Measurements from ENCODE around the gene SH3PXD2B. TPM values are rescaled to one million over a fixed set of nuclear protein-coding genes. Genes with fewer than 3 reads are reported as not detected.

The SH3PXD2B gene
- total and polyA plus RNA-seq, 2 of the 4 experiments (the other 2 are of a cell fraction): 8.2 to 14.4 TPM

DNA sequence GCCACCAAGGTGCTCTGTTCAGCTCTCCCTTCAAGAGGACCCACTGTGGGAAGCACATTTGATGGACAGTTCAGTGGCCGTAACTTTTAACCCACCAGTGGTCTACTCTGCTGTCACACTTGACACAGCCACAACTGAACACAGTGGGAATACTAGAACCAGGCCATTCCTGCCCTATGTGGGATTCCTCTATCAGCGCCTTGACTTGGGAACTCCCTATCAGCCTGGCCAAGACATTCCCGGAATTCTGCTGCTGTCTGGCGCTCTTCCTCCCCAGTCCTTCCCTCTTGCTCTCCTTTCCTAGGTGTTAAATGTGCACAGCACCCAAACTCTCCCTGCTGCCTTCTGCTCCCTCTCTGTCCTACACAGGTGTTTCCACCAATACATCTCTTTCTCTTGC lies 23.1 kb upstream of the SH3PXD2B start:
- Histone ChIP-seq H2AK5ac (ENCODE audit: low read depth, low read length) (no peak overlapping the region), H3K23ac (ENCODE audit: low read depth, low read length) (no peak overlapping the region), H4K5ac (ENCODE audit: low read depth, low read length) (no peak overlapping the region), H3K4me3 (ENCODE audit: insufficient read depth, low read depth, low read length) (no peak overlapping the region), H2BK15ac (ENCODE audit: low read depth, low read length) (no peak overlapping the region), H3K79me1 (ENCODE audit: low read depth in 1 of 2, low read length in 2 of 2) (no peaks in the 10 kb centered on the region), H3K18ac (ENCODE audit: low read depth, low read length) (no peak overlapping the region), H3K4me2 (ENCODE audit: low read depth, low read length) (no peak overlapping the region), H2BK20ac (ENCODE audit: low read depth, low read length) (no peak overlapping the region), H3K4ac (ENCODE audit: low read depth, low read length) (no peak overlapping the region), H3K9ac (ENCODE audit: low read depth, low read length) (no peak overlapping the region), H2BK5ac (ENCODE audit: low read depth, low read length, poor library complexity, severe bottlenecking) (no peak overlapping the region), H2AK9ac (replicated peaks; ENCODE audit: low read depth, low read length, poor library complexity) (no peak overlapping the region), H4K20me1 (ENCODE audit: insufficient read depth, low read length) (no peaks in the 10 kb centered on the region), H4K91ac (ENCODE audit: insufficient read depth, low read depth, low read length) (no peak overlapping the region), H4K8ac (ENCODE audit: low read depth in 2 of 2, low read length in 2 of 2) (no peak overlapping the region), H2BK120ac (ENCODE audit: low read depth, low read length) (no peak overlapping the region), H3K56ac (ENCODE audit: extremely low read depth, insufficient read depth, low read length) (no peak overlapping the region), H3K9me3 (ENCODE audit: control insufficient read depth, insufficient read depth, low read length) (no peaks in the 10 kb centered on the region), H3K4me1 (ENCODE audit: control insufficient read depth, insufficient read depth, low read length) (no peaks in the 10 kb centered on the region), H3K27ac (ENCODE audit: insufficient read depth, low read length) (no peak overlapping the region), H3K9me1 (ENCODE audit: insufficient read depth, low read length) (no peaks in the 10 kb centered on the region), H3K36me3 (ENCODE audit: control insufficient read depth, insufficient read depth, low read length) (no peaks in the 10 kb centered on the region), H3K27me3 (ENCODE audit: control insufficient read depth, insufficient read depth, low read length) (peaks cover 18% of the 10 kb centered on the region), H3K14ac (replicated peaks; ENCODE audit: low read depth, low read length) (no peak overlapping the region), H2AFZ (replicated peaks; ENCODE audit: low read length, poor library complexity) (no peak overlapping the region)
- TF ChIP-seq RFX5 (IDR thresholded peaks at IDR 0.05; ENCODE audit: low read depth, low read length) (no peak), SMC3 (IDR thresholded peaks at IDR 0.05; ENCODE audit: low read depth, low read length) (no peak), MAFK (IDR thresholded peaks at IDR 0.05; ENCODE audit: low read depth, low read length) (no peak), MAZ (IDR thresholded peaks at IDR 0.05; ENCODE audit: borderline replicate concordance, low read depth, low read length) (no peak), POLR2A (IDR thresholded peaks at IDR 0.05; ENCODE audit: low read depth, low read length) (no peak), CEBPB (IDR thresholded peaks at IDR 0.05; ENCODE audit: low read depth, low read length) (no peak), FOS (IDR thresholded peaks at IDR 0.05; ENCODE audit: low read depth, low read length) (no peak), NFE2L2 (IDR thresholded peaks at IDR 0.05; ENCODE audit: low read depth, low read length) (no peak), CHD1 (IDR thresholded peaks at IDR 0.05; ENCODE audit: low read depth, low read length) (no peak), RCOR1 (IDR thresholded peaks at IDR 0.05; ENCODE audit: insufficient replicate concordance, low read length) (no peak), MXI1 (IDR thresholded peaks at IDR 0.05; ENCODE audit: borderline replicate concordance, low read depth, low read length) (no peak)
- TF ChIP-seq, protein P1, sequence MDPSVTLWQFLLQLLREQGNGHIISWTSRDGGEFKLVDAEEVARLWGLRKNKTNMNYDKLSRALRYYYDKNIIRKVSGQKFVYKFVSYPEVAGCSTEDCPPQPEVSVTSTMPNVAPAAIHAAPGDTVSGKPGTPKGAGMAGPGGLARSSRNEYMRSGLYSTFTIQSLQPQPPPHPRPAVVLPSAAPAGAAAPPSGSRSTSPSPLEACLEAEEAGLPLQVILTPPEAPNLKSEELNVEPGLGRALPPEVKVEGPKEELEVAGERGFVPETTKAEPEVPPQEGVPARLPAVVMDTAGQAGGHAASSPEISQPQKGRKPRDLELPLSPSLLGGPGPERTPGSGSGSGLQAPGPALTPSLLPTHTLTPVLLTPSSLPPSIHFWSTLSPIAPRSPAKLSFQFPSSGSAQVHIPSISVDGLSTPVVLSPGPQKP (IDR thresholded peaks at IDR 0.05; ENCODE audit: borderline replicate concordance, low read depth, low read length): no peak
- TF ChIP-seq, protein P2, sequence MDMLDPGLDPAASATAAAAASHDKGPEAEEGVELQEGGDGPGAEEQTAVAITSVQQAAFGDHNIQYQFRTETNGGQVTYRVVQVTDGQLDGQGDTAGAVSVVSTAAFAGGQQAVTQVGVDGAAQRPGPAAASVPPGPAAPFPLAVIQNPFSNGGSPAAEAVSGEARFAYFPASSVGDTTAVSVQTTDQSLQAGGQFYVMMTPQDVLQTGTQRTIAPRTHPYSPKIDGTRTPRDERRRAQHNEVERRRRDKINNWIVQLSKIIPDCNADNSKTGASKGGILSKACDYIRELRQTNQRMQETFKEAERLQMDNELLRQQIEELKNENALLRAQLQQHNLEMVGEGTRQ (IDR thresholded peaks at IDR 0.05; ENCODE audit: low read depth, low read length): no peak
- TF ChIP-seq, protein P3, sequence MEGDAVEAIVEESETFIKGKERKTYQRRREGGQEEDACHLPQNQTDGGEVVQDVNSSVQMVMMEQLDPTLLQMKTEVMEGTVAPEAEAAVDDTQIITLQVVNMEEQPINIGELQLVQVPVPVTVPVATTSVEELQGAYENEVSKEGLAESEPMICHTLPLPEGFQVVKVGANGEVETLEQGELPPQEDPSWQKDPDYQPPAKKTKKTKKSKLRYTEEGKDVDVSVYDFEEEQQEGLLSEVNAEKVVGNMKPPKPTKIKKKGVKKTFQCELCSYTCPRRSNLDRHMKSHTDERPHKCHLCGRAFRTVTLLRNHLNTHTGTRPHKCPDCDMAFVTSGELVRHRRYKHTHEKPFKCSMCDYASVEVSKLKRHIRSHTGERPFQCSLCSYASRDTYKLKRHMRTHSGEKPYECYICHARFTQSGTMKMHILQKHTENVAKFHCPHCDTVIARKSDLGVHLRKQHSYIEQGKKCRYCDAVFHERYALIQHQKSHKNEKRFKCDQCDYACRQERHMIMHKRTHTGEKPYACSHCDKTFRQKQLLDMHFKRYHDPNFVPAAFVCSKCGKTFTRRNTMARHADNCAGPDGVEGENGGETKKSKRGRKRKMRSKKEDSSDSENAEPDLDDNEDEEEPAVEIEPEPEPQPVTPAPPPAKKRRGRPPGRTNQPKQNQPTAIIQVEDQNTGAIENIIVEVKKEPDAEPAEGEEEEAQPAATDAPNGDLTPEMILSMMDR (conservative IDR thresholded peaks at IDR 0.05; ENCODE audit: low read depth, low read length): no peak
- no TSS peak for BruUV-seq (replicated peaks)
- in situ Hi-C loops (cut with MboI; ENCODE audit: low sequenced_read_pairs): loop anchor here (5.0 to 10.0 kb wide), 2 partner anchors 220 to 467 kb away; no protein-coding TSS in a partner anchor
- intact Hi-C loops (cut with micrococcal nuclease): loop anchor here (10.0 kb wide), 1 partner anchor 467 kb away; no protein-coding TSS in a partner anchor
- CTCF ChIA-PET: no interaction called here
- dilution Hi-C loops (cut with HindIII; ENCODE audit: low sequenced_read_pairs, unreplicated experiment): no loop called here
- no peak for DNase-seq
- 58% methylated on average over 4 of the region's 4 CpGs; no CpG with 5 or more reads in 1 of the 2 experiments for WGBS, 2 experiments (ENCODE audit: extremely low coverage in 2 of 2, insufficient read length in 1 of 2)
- POLR2A ChIA-PET (ENCODE audit: unreplicated experiment): no interaction called here
- no peak for ATAC-seq (ENCODE audit: low read depth)

Data from IMR-90 (cell line).